Adipocyte (in vitro differentiated cells): ENCODE data around the gene CD300LG.

Experiments
- DNase-seq: peaks from one replicate; pipeline ENCODE4 v3.0.0-alpha.2; 2015; ENCODE audit warnings: low read depth
- H3K27me3 ChIP-seq: replicated peaks from 2 replicates; pipeline ENCODE4 v1.7.0; 2013; ENCODE audit warnings: mild to moderate bottlenecking, low read length, moderate library complexity; ENCODE audit not compliant: control insufficient read depth, insufficient read depth
- H3K36me3 ChIP-seq: 2 replicates; pipeline ENCODE4 v1.7.0; 2013; ENCODE audit warnings: low read length, mild to moderate bottlenecking, moderate library complexity; ENCODE audit not compliant: control insufficient read depth, insufficient read depth, severe bottlenecking
- H3K4me1 ChIP-seq: 2 replicates; pipeline ENCODE4 v1.7.0; 2013; ENCODE audit warnings: mild to moderate bottlenecking, low read length, moderate library complexity; ENCODE audit not compliant: control insufficient read depth, insufficient read depth
- H3K4me3 ChIP-seq: 2 replicates; pipeline ENCODE4 v1.7.0; 2013; ENCODE audit warnings: mild to moderate bottlenecking, low read length, moderate library complexity
- H3K9ac ChIP-seq: 2 replicates; pipeline ENCODE4 v1.7.0; 2013; ENCODE audit warnings: mild to moderate bottlenecking, low read length, moderate library complexity
- H3K9me3 ChIP-seq: 2 replicates; pipeline ENCODE4 v1.7.0; 2013; ENCODE audit warnings: mild to moderate bottlenecking, low read length, moderate library complexity; ENCODE audit not compliant: control insufficient read depth

CD300LG gene

DNA sequence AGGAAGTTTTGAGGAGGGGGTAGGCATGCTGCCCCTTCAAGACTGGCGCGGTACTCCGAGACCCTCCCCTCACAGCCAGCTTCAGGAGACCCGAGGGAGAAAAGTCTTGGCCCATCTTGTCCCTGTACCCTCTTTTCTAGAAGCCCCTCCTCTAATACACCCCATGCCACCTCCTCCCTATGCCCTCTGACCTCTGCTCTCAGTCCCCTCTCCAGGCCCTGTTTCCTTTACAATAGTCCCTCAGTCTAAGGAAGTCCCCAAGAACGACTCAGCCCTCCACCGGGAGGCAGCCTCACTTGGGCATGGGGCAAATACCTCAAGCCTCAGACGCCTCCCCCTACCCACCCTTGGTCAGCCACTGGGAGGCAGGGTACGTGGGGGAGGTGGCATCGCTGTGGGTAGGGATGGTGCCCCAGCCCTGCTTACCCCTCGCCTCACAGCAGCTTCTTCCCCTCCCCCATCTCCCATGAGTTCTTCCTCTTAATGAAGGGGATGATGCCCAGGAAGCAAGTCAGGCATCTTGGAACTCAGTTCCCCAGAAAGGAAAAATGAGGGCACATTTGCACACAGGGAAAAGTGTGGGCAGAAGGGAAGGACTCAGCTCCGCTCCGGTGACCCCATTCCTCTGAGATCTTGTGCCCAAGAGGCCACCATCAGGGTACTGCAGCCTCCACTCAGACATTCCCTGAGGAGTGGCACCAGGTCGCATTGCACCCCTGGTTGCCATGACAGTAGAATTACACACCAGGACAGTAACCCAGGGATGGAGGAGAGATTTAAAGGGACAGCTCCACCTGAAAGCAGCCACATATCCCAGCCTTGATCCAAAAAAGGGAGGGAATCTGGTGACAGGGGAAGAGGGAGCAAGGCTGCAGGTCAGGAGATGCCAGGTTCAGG, 54.1 kb downstream of the CD300LG start:
- peaks cover 9% of the 10 kb centered on the region for H3K4me1 ChIP-seq
- H3K9ac ChIP-seq = peak overlapping the region; percentile 57
- no peaks in the 10 kb centered on the region for H3K36me3 ChIP-seq
- no peaks in the 10 kb centered on the region for H3K9me3 ChIP-seq
- H3K4me3 ChIP-seq = peak overlapping the region; percentile 80
- no peak for DNase-seq
- H3K27me3 ChIP-seq = no peaks in the 10 kb centered on the region

DNA sequence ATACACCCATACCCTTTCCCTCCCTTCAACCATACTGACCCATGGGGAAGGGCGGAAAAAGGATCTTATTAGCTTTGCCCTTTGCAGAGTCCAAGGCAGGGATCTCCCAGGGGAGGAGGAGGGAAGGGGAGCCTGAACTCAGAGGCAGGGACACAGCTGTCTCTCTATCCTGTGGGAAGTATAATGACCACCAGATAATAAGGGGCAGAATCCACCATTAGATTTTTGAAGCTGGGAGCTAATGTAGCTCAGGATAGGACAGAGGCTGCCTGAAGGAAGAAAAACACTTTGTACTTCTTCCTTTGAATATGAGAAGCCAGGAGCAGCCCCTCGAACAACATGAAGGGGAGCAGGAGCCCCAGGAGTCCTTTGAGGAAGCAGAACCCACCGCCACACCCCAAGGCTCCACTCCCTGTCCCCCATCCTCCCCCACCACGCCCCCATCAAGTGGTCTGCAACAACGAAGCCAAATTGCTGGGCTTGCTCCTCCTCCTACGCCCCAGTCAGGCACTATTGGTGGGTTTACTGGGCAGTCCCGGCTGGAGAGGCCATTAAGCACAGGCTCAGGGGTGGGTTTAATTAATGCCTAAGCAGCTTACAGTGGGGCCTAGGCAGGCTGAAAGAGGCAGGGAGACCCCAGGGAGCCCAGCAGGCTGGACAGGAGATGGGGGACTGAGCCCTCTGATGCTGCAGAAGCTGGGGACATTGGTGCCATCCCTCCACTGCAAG, 55.0 kb downstream of the CD300LG start:
- Histone ChIP-seq H3K4me3 (no peak overlapping the region), H3K4me1 (peaks cover 13% of the 10 kb centered on the region), H3K27me3 (no peaks in the 10 kb centered on the region), H3K9ac (no peak overlapping the region), H3K9me3 (no peaks in the 10 kb centered on the region), H3K36me3 (no peaks in the 10 kb centered on the region)
- DNase-seq = no peak

DNA sequence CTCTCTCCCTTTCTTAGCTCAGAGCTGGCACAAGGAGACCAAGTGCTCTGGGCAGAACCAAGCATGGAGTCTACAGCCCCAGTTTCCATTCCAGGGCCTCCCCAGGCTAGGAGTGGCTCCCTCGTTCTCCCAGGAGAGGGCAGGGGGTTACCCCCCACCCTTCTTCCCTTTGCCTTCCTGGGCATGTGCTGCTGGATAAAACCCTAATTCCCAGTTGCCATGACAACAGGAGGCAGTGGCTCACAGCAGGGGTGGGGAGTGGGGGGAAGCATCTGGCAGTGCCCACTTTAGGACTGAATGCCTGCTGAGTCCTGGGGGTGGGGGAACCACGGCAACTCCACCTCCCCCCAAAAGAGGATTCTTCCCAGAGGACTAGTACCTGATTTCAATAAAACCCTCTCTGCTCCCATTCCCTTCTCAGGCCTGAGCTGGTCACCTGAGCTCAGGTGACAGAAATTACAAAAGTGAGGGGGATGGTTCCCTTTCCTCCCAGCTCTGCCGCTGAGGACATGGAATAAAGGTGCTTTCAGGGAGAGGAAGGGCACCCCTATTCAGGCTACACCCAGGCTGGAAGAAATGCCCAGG, 58.5 kb downstream of the CD300LG start:
- H3K9ac ChIP-seq = no peak overlapping the region
- H3K36me3 ChIP-seq = no peaks in the 10 kb centered on the region
- DNase-seq = no peak
- no peaks in the 10 kb centered on the region for H3K27me3 ChIP-seq
- H3K9me3 ChIP-seq = no peaks in the 10 kb centered on the region
- H3K4me1 ChIP-seq = peaks cover 17% of the 10 kb centered on the region
- H3K4me3 ChIP-seq = no peak overlapping the region

DNA sequence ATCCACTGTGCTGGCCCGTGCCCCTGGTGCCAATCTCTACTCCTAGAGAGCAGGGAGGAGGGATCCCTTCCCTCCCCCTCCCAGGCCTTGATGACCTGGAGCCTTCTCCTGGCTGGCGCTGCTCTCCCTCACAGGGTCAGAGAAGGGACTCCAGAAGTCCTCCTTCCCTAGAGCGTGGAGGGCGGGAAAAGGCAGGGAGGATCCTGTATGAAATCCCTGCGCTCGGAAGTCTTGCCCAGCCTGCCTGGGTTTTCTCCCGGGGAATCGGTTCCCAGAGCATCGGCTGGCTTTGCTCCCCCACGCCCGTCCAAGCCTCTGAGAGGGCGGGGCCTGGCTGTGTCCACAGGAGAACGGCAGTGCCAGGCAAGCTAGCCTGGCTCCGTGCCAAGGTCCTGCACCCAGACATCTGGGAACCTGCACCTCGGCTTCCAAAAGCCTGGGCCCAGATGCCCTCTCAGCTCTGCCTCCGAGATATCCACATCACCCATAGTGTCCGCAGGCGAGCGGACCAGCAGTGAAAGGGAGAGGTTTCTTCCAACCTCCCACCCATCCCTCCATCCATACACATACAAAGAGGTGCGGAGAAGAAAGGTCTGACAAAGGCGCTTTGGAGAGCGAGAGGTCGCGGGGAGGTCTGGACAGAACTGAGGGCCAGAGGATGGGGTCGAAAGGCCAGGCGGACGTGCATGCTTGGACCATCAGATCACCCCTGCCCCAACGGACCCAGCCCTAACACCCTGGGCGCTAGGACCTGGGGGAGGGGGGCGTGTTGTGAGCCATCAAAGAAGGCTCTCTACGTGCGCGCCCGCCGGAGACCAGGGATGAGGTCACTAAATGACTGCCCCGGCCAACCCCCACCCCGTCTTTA, 59.2 kb downstream of the CD300LG start:
- Histone ChIP-seq H3K4me3 (peak overlapping the region; percentile 83), H3K27me3 (no peaks in the 10 kb centered on the region), H3K36me3 (no peaks in the 10 kb centered on the region), H3K9me3 (no peaks in the 10 kb centered on the region), H3K9ac (no peak overlapping the region), H3K4me1 (peaks cover 12% of the 10 kb centered on the region)
- DNase-seq = peak; percentile 78

DNA sequence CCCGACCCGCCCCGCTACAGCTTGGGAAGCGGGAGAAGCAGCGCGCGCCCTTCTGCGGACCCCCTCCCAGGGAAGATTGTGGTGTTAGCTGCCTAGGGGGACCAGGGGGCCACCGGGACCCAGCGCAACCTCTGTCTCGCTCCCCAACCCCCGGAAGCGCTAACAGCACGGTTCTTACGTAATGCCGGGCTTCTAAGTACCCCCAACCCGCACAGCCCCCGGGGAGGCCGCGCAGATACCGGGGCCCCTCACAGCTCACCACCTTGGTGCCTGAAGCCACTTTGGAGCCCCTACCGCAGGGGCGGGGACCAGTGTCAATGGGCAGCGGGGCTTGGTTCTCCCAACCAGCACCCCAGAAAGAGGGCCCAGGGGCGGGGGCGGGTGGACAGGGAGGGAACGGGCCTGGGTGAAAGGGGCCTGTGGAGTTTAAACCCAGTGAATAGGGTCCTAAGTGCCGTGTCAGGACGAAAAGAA, 60.0 kb downstream of the CD300LG start:
- Histone ChIP-seq H3K36me3 (no peaks in the 10 kb centered on the region), H3K9me3 (no peaks in the 10 kb centered on the region), H3K4me1 (peaks cover 12% of the 10 kb centered on the region), H3K4me3 (peak overlapping the region; percentile 83), H3K9ac (peak overlapping the region; percentile 78), H3K27me3 (peaks cover 7% of the 10 kb centered on the region)
- no peak for DNase-seq

DNA sequence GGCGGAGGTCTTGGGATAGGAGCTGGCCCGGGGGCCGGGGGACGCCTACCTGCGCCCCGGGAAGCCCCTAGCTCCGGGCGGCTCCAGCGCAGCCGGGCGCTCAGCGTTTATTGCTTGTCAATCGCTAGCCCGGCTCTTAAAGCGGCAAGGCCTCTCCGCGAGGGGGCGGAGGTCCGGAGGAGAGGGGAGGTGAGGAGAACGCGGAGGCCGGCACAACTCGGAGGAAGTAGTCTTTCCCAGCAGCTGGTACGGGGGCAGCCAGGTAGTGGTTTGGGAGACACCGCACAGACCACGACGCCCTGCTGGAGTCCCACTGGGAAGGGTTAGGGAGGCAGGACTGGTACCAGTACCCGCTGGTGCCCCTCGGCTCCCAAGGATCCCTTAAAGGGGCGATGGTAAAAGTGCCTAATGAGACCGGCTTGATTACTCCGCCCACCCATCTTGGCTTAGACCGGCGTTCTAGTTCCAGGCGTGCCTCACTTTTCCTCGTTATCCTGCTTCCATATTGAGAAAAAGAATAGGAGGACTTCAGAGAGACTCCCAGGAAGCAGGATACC, 60.5 kb downstream of the CD300LG start, which contains the start of gene MPP2:
Gene MPP2, minus strand, starts transcription at position 112 of the 557 bp plus-strand sequence. CDS start 3,076 bp downstream, outside the sequence.
- peak; percentile 93 for DNase-seq

DNA sequence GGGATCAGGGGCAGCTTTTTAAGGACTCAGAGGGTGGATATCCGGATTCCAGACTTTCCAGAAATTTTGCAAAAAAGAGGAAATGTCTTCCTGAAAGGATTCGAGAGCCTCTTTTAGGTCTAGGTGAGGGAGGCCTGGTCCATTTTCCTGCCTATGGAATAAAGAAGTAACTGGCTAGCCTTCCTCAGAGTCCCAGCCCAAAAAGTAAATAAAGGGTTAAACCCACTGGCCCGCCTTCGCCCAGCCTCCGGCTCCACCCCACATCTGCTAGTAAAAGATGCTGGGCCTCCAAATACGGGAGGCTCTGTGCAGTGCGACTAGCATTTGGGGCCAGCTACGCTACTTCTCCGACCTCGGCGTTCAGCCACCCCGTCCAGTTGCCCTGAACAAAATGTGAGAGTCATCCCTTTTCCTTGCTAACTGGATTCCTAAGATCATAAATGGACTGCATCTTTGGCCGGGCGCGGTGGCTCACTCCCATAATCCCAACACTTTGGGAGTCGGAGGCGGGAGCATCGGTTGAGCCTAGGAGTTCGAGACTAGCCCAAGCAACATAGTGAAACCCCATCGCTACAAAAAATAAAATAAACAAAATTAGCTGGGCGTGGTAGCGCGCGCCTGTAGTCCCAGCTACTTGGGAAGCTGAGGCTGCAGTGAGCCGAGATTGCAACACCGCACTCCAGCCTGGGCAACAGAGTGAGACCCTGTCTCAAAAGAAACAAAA, 61.2 kb downstream of the CD300LG start:
- H3K4me3 ChIP-seq = peak overlapping the region; percentile 83
- H3K36me3 ChIP-seq = no peaks in the 10 kb centered on the region
- peak overlapping the region; percentile 78 for H3K9ac ChIP-seq
- peaks cover 12% of the 10 kb centered on the region for H3K4me1 ChIP-seq
- peak; percentile 84 for DNase-seq
- no peaks in the 10 kb centered on the region for H3K9me3 ChIP-seq
- peaks cover 10% of the 10 kb centered on the region for H3K27me3 ChIP-seq

More for the DNA sequence above, 60.5 kb downstream of the CD300LG start, which contains the start of gene MPP2:
- peak within 1 kb of the TSS; percentile 78 for H3K9ac ChIP-seq
- peaks cover 12% of the 10 kb centered on the region for H3K4me1 ChIP-seq
- H3K9me3 ChIP-seq = no peaks in the 10 kb centered on the region
- H3K36me3 ChIP-seq = no peaks in the 10 kb centered on the region
- peak within 1 kb of the TSS; percentile 83 for H3K4me3 ChIP-seq
- H3K27me3 ChIP-seq = peaks cover 8% of the 10 kb centered on the region

DNA sequence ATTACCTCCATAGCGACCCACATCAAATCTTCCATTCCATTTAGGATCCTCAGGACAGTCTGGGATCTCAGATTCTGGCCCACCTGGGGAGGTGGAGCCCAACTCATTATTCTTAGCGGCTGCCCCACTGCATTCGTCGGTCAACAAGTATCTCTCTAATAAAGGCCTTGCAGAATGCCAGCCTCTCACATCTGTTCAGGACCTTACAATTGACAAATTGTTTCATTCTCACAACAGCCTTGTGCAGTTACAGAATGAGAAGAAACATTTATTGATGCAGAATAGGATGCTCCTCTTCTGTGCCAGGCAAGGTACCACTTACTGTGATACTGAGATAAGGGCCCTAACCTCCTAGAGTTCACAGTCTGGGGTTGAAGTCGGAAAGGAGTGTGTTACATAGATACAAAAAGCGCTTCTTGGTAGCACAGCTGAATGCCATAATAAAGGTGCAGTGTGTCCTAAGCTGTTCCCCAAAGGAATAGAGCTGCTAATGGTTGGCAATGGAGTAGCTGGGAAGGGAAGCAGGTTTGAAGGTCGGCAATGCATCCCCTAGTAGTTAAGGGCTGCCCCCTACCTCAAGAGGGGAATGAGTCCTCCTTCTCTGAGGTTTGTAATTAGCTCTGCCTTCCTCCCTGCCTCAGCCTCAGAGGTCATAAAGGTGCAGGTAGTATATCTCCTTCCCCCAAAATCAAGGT, 62.7 kb downstream of the CD300LG start:
- no peak for DNase-seq
- Histone ChIP-seq H3K9me3 (no peaks in the 10 kb centered on the region), H3K4me1 (peaks cover 12% of the 10 kb centered on the region), H3K4me3 (no peak overlapping the region), H3K27me3 (peaks cover 12% of the 10 kb centered on the region), H3K9ac (no peak overlapping the region), H3K36me3 (no peaks in the 10 kb centered on the region)

DNA sequence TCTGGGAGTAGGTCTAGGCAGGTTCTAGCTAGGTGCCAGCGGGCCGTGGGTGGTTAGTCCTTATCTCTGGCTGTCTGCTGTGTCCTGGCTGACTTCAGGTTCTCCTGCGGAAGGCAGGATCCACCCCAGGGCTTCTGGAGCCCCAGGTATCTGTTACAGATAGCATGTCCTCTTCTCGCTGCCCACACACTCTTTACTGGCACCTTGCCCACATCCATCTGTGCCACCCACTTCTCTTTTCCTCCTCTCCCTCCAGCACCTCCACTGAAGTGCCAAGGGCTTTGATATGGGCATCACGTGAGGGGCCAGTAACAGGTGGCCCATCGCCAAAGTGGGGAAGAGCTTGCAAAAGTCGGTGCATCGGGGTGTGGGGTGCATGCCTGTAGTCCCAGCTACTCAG, 64.9 kb downstream of the CD300LG start:
- Histone ChIP-seq H3K9me3 (no peaks in the 10 kb centered on the region), H3K4me3 (no peak overlapping the region), H3K27me3 (peaks cover 12% of the 10 kb centered on the region), H3K9ac (no peak overlapping the region), H3K36me3 (no peaks in the 10 kb centered on the region), H3K4me1 (peaks cover 5% of the 10 kb centered on the region)
- no peak for DNase-seq
